Stimulated activated CD4-positive, alpha-beta T cell treated with anti-CD3 and anti-CD28 coated beads, Interleukin-1b, Interleukin-23, amount 100 ng/mL, for 1 hour (primary cell): Measurements from ENCODE around the gene MYO10.
"Not testable (repeated sequence)": the region's sequence is repeated elsewhere in the genome, so short reads cannot be mapped to it uniquely, and the experiment has no call there.

Experiments used
- DNase-seq, 2 donors: peaks; one replicate each; pipeline ENCODE4 v3.0.0-alpha.2; 2020; ENCODE audit warnings: low read depth in 2 of 2

MYO10 gene

DNA sequence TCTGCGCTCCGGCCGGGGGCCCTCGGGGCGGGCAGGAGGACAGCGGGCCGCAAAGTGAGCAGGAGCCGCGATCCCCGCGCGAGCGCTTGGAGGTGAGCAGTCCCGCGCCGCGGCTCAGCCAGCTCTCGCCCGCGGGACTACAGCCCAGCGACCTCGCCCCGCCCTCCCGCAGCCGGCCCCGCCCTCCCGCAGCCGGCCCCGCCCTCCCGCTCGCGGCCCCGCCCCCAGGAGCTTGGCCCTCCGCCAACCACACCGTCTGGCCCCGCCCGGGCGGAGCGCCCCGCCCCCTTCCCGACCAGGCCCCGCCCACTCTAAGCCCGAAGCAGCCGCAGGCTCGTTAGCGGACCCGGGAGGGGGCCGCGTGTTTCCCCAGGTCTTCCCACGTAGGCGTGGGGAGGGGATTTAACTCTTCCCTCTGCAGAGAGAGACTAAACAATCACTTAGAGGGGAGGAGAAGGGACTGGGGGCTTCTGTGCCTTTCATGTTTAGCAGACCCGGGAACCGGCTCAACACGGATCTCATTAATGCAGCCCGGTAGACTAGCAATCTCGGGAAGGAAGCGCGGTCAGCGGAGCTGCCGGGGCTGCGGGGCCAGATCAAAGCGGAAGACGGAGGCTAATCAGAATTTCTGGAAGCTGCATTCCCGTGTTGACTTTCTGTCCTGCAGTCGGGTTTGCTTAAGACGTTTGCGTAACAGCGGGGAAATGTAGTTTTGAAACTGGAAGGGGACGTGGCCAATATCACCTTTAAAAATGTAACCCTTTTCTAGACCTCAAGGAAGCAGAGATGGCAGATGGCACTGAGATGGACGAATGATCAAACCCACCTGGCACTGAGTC lies at the start of gene MYO10:
MYO10 (minus strand) TSS at position 139 of the 839 bp plus-strand sequence. CDS start 480 bp downstream, outside the sequence.
- DNase-seq: peak in 1 of 2 donors; percentile 49

DNA sequence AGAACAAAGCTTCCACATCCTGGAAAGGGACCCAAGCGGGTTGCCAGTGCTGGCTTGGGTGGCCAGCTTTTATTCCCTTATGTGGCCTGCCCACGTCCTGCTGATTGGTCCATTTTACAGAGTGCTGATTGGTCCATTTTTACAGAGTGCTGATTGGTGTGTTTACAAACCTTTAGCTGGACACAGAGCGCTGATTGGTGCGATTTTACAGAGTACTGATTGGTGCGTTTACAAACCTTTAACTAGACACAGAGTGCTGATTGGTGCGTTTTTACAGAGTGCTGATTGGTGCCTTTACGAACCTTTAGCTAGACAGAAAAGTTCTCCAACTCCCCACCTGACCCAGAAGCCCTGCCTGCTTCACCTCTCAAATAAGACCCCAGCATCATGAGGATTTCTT lies 49.2 kb upstream of the MYO10 start:
- not testable (repeated sequence) for DNase-seq

DNA sequence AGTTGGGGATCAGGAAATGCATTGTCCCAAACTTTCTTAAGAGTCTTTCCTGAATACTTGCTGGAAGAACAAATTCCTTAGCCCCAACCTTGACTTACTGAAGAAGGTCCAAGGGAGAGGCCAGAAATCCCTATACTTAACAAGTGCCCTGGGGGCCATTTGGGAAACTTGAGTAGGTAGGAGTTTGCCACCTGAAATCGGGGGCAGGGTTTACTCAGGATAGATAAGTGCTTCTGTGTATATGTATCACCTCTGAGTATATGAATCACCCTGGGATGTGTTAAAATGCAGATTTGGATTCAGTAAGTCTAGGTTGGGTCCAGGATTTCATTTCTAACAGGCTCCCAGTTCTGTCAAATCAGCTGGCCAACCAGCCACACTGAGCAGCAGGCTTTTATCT lies 47.9 kb upstream of the MYO10 start:
- no peak for DNase-seq

DNA sequence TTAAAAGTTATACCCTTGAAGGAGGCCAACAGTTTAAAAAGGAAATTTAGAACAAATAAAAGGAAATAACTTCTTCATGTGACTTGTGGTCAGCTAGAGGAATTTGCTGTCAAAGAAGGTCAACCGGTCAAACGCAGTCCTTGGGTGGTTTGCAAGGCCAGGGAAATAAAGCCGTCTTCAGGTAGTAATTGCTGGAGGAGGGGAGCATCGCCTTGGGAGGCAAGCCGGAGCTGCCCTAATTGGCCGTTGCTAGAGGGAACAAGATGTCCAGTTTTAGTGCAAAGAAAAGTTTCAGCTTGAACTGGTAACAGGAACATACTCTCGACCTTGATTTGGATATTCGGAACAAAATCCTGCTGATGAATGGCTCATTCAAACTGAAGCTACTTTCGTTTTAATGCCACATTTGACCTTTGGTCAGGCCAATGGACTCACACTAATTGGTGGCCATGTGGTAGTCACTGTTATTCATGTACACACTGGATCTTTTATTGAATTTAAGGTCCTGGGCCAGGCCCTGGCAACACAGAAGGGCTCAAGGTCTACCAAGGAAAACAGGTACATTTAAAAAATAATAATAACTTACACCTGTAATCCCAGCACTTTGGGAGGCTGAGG lies 47.0 kb upstream of the MYO10 start:
- DNase-seq: no peak

GRCh38 chr5:16981700-16982099 lies 45.6 kb upstream of the MYO10 start:
- no peak for DNase-seq

- DNase-seq: no peak
Observed at GRCh38 chr5:16980983-16981382, 44.9 kb upstream of the MYO10 start.

DNA sequence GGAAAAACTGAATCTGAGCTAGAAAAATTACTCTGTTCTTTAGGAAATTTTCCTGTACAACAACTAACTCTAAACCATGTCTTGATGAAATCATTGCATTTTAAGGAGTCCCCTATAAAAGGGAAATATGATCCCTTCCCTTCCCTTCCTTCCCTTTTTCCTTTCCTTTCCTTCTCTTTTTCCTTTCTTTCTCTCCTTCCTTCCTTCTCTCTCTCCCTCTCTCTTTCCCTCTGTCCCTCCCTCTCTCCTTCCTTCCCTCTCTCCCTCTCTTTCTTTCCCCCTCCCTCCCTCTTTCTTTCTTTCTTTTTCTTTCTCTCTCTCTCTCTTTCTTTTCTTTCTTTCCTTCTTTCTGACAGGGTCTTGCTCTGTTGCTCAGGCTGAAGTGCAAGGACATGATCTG lies 42.2 kb upstream of the MYO10 start:
- no peak for DNase-seq

- no peak for DNase-seq
Observed at GRCh38 chr5:16976625-16977008, 40.5 kb upstream of the MYO10 start.

DNA sequence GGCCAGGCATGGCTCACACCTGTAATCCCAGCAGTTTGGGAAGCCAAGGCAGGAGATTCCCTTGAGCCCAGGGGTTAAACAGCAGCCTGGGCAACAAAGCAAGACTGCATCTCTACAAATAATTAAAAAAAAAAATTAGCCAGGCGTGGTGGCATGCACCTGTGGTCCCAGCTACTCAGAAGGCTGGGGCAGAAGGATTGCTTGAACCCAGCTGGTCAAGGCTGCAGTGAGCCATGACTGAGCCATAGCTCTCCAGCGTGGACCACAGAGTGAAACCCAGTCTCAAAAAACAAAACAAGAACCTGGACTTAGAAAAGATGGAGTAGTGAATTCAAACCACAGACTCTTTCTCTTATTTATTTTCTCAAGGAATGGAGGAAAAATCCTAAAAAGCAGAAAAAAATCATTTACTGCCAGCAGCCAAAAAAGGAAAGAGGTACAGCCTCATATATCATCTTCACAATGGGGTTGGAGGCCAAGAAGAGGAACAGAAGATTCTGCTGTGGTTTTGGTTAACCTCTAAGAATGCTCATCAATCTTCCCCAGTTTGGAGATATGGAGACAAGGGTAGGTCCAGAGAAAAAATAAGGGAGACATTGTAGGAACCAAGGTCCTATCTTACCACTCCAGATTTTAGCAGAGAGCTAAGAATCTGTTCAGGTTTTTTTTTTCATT lies 40.0 kb upstream of the MYO10 start:
- DNase-seq: no peak

- no peak for DNase-seq
Observed at GRCh38 chr5:16974981-16975380, 38.9 kb upstream of the MYO10 start.

- DNase-seq: no peak
Observed at GRCh38 chr5:16970826-16971225, 34.7 kb upstream of the MYO10 start.

GRCh38 chr5:16970260-16970659 lies 34.2 kb upstream of the MYO10 start:
- DNase-seq: no peak

GRCh38 chr5:16965581-16965980 lies 29.5 kb upstream of the MYO10 start:
- no peak for DNase-seq

GRCh38 chr5:16963821-16964220 lies 27.7 kb upstream of the MYO10 start:
- DNase-seq: no peak

GRCh38 chr5:16961131-16961530 lies 25.0 kb upstream of the MYO10 start:
- DNase-seq: no peak

DNA sequence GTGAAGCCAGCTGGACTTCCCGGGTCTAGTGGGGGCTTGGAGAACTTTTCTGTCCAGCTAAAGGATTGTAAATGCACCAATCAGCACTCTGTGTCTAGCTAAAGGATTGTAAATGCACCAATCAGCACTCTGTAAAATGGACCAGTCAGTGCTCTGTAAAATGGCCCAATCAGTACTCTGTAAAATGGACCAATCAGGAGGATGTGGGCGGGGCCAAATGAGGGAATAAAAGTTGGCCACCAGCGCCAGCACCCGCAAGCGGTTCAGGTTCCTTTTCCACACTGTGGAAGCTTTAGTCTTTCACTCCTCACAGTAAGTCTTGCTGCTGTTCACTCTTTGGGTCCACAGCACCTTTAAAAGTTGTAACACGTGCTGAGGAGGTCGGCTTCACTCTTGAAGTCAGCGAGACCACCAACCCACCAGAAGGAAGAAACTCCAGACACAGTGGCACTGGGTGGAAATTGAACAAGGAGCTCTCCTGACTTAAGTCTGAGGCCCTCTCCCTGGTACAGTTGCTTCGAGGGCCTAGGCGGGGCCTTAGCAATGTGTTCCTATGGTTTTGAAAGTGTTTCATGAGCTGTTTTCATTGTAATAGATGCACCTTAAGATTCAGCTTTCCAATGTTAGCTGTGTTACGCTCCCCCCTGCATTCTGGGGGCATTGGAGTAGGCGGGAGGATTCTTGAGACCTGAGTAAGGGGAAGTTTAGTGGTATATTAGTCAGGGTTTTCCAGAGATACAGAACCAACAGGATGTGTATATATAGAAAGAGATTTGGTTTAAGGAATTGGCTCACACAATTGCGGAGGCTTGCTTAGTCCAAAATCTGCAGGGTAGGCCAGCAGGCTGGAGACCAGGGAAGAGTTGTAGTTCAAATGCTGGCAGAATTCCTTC lies 21.5 kb upstream of the MYO10 start:
- DNase-seq: no peak

GRCh38 chr5:16953729-16954128 lies 17.6 kb upstream of the MYO10 start:
- DNase-seq: no peak

DNA sequence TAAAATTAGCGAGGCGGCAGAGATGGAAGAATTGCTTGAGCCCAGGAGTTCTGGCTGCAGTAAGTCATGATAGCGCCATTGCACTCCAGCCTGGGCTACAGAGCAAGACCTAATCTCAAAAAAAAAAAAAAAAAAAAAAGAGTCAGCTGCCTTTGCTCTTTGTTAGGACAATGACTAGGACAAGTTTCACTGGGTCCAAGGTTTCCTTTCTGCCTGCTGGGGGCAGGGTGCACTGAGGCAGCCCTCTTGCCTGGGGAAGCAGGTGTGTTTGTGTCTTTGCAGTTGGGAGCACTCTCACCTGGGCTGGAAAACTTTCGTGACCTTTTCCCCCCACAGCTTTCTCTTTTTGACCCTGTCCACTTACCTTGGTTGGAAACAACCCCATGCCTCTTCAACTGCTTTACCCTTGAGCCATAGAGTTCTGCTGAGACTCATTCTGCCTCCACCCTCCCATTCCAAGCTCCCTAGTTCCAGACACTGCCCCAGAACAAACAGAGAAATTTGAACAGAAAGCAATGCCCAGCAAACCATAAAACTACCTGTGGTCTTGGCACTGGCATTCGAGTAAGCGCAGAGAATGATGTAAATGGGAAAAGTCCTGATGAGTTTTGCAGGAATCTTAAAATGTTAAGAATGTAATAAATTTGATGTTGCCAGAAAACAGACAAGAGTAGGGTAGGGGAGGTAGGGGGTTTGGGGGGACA lies 17.0 kb upstream of the MYO10 start:
- no peak for DNase-seq

GRCh38 chr5:16946725-16947124 lies 10.6 kb upstream of the MYO10 start:
- no peak for DNase-seq

GRCh38 chr5:16944816-16945562 lies 8.9 kb upstream of the MYO10 start:
- no peak for DNase-seq
